ENCODE data around the gene KCTD10.
"Not testable (repeated sequence)": the region's sequence is repeated elsewhere in the genome, so short reads cannot be mapped to it uniquely, and the experiment has no call there.

Gene KCTD10

GRCh38 chr12:109444259-109444658 lies 32.8 kb downstream of the KCTD10 start:
- no peak for DNase-seq
- intact Hi-C loops (cut with DNase I; ENCODE audit: low total_unique reads) = no loop called here
- peaks cover 25 to 48% (median 26%) of the 10 kb centered on the region in 3 donors for H3K36me3 ChIP-seq
- H3K27me3 ChIP-seq = no peaks in the 10 kb centered on the region
- H3K9me3 ChIP-seq = no peaks in the 10 kb centered on the region
- no peak overlapping the region for H3K4me3 ChIP-seq
- TF ChIP-seq, protein P1, sequence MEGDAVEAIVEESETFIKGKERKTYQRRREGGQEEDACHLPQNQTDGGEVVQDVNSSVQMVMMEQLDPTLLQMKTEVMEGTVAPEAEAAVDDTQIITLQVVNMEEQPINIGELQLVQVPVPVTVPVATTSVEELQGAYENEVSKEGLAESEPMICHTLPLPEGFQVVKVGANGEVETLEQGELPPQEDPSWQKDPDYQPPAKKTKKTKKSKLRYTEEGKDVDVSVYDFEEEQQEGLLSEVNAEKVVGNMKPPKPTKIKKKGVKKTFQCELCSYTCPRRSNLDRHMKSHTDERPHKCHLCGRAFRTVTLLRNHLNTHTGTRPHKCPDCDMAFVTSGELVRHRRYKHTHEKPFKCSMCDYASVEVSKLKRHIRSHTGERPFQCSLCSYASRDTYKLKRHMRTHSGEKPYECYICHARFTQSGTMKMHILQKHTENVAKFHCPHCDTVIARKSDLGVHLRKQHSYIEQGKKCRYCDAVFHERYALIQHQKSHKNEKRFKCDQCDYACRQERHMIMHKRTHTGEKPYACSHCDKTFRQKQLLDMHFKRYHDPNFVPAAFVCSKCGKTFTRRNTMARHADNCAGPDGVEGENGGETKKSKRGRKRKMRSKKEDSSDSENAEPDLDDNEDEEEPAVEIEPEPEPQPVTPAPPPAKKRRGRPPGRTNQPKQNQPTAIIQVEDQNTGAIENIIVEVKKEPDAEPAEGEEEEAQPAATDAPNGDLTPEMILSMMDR (IDR thresholded peaks at IDR 0.05) = no peak
- H3K27ac ChIP-seq = peak overlapping the region in 1 of 2 donors; percentile 46
- H3K4me1 ChIP-seq = peaks cover 0 to 13% (median 0%) of the 10 kb centered on the region in 4 donors

- H3K36me3 ChIP-seq = peaks cover 24 to 46% (median 26%) of the 10 kb centered on the region in 3 donors
- H3K9me3 ChIP-seq = no peaks in the 10 kb centered on the region
- no peak overlapping the region for H3K4me3 ChIP-seq
- no peaks in the 10 kb centered on the region for H3K27me3 ChIP-seq
- DNase-seq = no peak
- peaks cover 0 to 16% (median 0%) of the 10 kb centered on the region in 4 donors for H3K4me1 ChIP-seq
- peak overlapping the region in 1 of 2 donors; percentile 46 for H3K27ac ChIP-seq
- intact Hi-C loops (cut with DNase I; ENCODE audit: low total_unique reads) = no loop called here
- TF ChIP-seq, protein P1 (IDR thresholded peaks at IDR 0.05) = no peak
These were observed 33.3 kb downstream of the KCTD10 start for GRCh38 chr12:109443794-109444193.

DNA sequence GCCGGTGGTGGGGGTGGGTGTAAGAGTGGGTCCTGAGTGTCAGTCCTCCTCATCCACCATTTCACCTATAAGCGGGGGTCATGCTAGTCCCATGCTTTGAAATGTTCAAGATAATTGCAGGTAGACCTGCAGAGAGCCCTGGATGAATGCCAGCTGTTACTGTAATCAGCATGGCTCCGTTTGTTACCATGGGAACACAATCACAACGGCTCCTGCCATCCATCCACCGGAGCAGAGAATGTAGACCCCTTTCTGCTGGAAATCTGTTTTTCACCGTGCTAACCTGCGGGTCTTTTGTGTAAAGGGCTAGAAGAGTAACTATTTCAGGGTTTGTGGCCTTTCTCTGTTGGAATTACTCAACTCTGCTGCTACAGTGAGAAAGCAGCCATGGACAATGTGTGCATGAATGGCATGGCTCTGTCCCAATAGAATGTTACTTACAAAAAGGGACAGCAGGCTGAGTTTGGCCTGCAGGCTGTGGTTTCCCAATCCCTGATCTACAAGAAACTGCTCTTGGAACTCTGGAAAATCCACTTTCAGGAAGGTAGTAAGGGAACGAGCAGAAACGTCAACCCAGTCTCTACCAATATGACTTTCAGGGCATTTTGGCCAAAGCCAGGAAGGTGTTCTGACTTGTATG lies 36.1 kb downstream of the KCTD10 start:
- intact Hi-C loops (cut with DNase I; ENCODE audit: low total_unique reads) = no loop called here
- Histone ChIP-seq H3K9me3 (no peaks in the 10 kb centered on the region), H3K36me3 (peaks cover 0 to 22% (median 10%) of the 10 kb centered on the region in 3 donors), H3K4me1 (peaks cover 0 to 17% (median 0%) of the 10 kb centered on the region in 4 donors), H3K27ac (no peak overlapping the region), H3K27me3 (no peaks in the 10 kb centered on the region), H3K4me3 (no peak overlapping the region)
- TF ChIP-seq, protein P1 (IDR thresholded peaks at IDR 0.05) = no peak
- DNase-seq = no peak

- H3K27ac ChIP-seq; H3K4me3 ChIP-seq; intact Hi-C loops (cut with DNase I; ENCODE audit: low total_unique reads); DNase-seq; H3K27me3 ChIP-seq; H3K9me3 ChIP-seq: not testable (repeated sequence)
- Histone ChIP-seq H3K4me1 (peaks cover 0 to 17% (median 0%) of the 10 kb centered on the region in 4 donors), H3K36me3 (peaks cover 0 to 18% (median 7%) of the 10 kb centered on the region in 3 donors)
These were observed 37.1 kb downstream of the KCTD10 start for GRCh38 chr12:109439951-109440350.

DNA sequence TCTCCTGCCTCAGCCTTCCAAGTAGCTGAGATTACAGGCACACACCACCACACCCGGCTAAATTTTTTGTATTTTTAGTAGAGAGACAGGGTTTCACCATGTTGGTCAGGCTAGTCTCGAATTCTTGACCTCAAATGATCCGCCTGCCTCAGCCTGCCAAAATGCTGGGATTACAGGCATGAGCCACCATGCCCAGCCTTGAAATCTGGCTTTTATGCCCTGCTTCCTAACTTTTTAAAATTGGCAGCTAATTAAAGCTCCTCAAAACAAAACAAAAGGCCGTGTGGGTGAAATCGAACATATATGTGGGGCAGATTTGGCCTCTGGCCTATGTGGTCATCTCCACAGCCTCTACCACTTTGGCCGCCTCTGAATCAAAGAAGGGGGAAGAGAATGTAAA lies 37.9 kb downstream of the KCTD10 start:
- TF ChIP-seq, protein P1 (IDR thresholded peaks at IDR 0.05) = no peak
- peaks cover 0 to 10% (median 4%) of the 10 kb centered on the region in 3 donors for H3K36me3 ChIP-seq
- DNase-seq = no peak
- H3K4me3 ChIP-seq = no peak overlapping the region
- intact Hi-C loops (cut with DNase I; ENCODE audit: low total_unique reads) = no loop called here
- H3K27ac ChIP-seq = peak overlapping the region in 1 of 2 donors; percentile 21
- no peaks in the 10 kb centered on the region for H3K9me3 ChIP-seq
- H3K4me1 ChIP-seq = peaks cover 0 to 15% (median 0%) of the 10 kb centered on the region in 4 donors
- H3K27me3 ChIP-seq = no peaks in the 10 kb centered on the region

- no peak overlapping the region for H3K27ac ChIP-seq
- no peak overlapping the region for H3K4me3 ChIP-seq
- intact Hi-C loops (cut with DNase I; ENCODE audit: low total_unique reads) = no loop called here
- TF ChIP-seq, protein P1 (IDR thresholded peaks at IDR 0.05) = no peak
- no peak for DNase-seq
- peaks cover 0 to 15% (median 6%) of the 10 kb centered on the region in 4 donors for H3K4me1 ChIP-seq
- H3K36me3 ChIP-seq = peaks cover 0 to 9% (median 0%) of the 10 kb centered on the region in 3 donors
- no peaks in the 10 kb centered on the region for H3K27me3 ChIP-seq
- no peaks in the 10 kb centered on the region for H3K9me3 ChIP-seq
These were observed 40.9 kb downstream of the KCTD10 start for GRCh38 chr12:109436188-109436560.

Data from tibial artery (tissue), 4 donors.